ENCODE data around the gene CD83. TPM values are rescaled to one million over a fixed set of nuclear protein-coding genes. Genes with fewer than 3 reads are reported as not detected.

CD83 gene
- total RNA-seq, 1 donor = 1.4 TPM

DNA sequence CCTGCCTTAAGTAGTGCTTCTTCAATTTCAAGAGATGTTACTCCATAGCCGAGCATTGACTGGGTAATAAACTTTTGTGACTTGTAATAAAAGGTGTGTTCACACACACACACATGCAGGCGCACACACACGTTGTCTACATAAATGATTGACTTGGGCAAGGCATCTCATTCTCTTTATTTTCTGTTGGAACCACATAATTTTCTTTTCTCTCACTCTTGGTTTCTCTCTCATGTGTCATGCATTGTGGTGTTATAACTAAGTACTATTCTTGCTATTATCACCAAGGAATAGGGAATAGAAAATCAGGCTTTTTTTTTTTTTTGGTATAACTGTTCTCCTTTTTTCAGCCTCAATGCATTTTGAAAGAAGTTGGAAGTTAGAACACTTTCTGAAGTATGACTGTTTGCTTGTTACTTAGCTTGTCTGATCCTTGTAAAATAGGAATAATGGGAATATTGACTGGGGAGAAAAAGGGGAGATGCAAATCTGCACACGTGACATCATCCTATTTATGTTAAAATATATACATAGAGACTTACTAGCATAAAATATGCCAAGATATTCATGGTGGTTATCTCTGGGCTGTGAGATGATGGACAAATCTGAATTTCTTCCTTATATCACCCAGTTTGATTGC lies 26.1 kb upstream of the CD83 start:
- H3K4me1 ChIP-seq (ENCODE audit: insufficient read depth, low read length) = no peaks in the 10 kb centered on the region
- H3K79me2 ChIP-seq (ENCODE audit: insufficient read depth, low read length) = no peaks in the 10 kb centered on the region
- H3K4me3 ChIP-seq (ENCODE audit: insufficient read depth, low read length) = no peak overlapping the region
- TF ChIP-seq, protein P1, sequence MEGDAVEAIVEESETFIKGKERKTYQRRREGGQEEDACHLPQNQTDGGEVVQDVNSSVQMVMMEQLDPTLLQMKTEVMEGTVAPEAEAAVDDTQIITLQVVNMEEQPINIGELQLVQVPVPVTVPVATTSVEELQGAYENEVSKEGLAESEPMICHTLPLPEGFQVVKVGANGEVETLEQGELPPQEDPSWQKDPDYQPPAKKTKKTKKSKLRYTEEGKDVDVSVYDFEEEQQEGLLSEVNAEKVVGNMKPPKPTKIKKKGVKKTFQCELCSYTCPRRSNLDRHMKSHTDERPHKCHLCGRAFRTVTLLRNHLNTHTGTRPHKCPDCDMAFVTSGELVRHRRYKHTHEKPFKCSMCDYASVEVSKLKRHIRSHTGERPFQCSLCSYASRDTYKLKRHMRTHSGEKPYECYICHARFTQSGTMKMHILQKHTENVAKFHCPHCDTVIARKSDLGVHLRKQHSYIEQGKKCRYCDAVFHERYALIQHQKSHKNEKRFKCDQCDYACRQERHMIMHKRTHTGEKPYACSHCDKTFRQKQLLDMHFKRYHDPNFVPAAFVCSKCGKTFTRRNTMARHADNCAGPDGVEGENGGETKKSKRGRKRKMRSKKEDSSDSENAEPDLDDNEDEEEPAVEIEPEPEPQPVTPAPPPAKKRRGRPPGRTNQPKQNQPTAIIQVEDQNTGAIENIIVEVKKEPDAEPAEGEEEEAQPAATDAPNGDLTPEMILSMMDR (IDR thresholded peaks at IDR 0.05; ENCODE audit: extremely low read depth, low read depth, low read length) = no peak
- no peaks in the 10 kb centered on the region for H3K36me3 ChIP-seq (ENCODE audit: insufficient read depth, low read length)
- H3K9me3 ChIP-seq (ENCODE audit: low read depth, low read length) = no peaks in the 10 kb centered on the region
- H3K27me3 ChIP-seq (ENCODE audit: insufficient read depth, low read length) = peaks cover 14% of the 10 kb centered on the region
- H2AFZ ChIP-seq (ENCODE audit: low read length) = no peak overlapping the region
- no peak for DNase-seq (ENCODE audit: insufficient read length, low spot score, missing footprints)
- no peak overlapping the region for H3K4me2 ChIP-seq (ENCODE audit: insufficient read depth, low read length)
- no peaks in the 10 kb centered on the region for H4K20me1 ChIP-seq (ENCODE audit: insufficient read depth, low read length)
- H3K27ac ChIP-seq (ENCODE audit: low read depth, low read length) = no peak overlapping the region

DNA sequence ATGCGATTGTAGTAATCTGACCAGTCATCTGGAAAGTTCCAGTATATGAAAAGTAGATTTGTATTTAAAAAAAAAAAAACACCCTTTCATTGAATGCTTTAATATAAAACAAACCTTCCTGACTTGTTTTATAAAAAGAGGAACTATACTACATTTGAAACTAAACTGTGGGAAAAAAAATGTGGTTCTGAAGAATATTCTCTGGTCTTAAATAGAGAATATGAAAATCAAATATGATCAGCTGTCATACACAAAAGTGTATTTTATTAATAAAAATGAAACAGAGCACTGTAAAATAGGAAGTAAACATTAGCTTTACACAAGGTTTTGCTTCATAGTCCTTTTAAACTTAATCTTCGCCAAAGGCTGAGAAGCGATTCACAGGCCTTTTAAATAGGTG lies 25.3 kb upstream of the CD83 start:
- Histone ChIP-seq H3K27ac (ENCODE audit: low read depth, low read length) (no peak overlapping the region), H4K20me1 (ENCODE audit: insufficient read depth, low read length) (no peaks in the 10 kb centered on the region), H3K36me3 (ENCODE audit: insufficient read depth, low read length) (no peaks in the 10 kb centered on the region), H3K79me2 (ENCODE audit: insufficient read depth, low read length) (no peaks in the 10 kb centered on the region), H3K9me3 (ENCODE audit: low read depth, low read length) (no peaks in the 10 kb centered on the region), H3K4me1 (ENCODE audit: insufficient read depth, low read length) (no peaks in the 10 kb centered on the region), H3K4me2 (ENCODE audit: insufficient read depth, low read length) (no peak overlapping the region), H2AFZ (ENCODE audit: low read length) (no peak overlapping the region), H3K4me3 (ENCODE audit: insufficient read depth, low read length) (no peak overlapping the region), H3K27me3 (ENCODE audit: insufficient read depth, low read length) (peaks cover 14% of the 10 kb centered on the region)
- DNase-seq (ENCODE audit: insufficient read length, low spot score, missing footprints) = no peak
- TF ChIP-seq, protein P1 (IDR thresholded peaks at IDR 0.05; ENCODE audit: extremely low read depth, low read depth, low read length) = no peak

DNA sequence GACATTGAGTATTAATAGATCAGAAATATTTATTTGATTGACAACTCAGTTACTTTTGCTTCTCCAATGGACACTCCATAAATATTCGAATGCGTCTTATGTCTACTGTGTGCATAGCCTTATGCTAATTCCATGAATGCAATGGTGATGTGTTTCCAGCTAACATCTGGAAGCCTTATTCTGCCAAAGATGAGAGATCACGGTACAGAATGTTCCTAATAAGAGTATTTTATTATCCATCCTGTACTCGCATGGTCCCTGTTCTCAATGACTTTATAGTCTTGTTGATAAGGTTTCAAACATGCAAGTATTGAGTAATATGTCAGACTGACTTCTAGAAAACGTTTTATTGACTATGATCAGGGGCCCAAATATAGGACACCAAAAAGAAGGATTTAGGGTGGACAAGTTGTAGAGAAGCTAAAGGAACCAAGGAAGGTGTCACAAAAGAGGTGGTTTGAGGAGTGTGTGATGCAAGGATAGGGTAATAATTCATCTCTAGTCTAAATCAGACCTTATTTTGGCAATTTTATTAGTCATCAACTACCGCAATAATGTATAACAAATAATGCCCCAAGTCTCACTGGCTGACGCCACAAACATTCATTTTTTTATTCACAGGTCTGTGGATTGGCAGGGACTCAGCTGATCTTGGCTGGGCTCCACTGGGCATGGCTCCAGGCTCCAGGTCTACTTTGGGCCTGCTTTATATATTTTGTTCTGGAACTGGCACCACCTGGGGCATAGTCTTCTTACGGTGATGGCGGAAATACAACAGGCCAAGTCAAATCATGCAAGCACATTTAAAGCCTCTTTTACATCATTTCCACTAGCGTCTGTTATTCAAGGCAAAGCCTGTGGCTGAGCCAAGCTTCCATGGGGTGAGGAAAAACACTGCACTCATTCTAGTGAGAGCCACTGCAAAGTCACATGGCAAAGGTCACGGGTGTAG lies 24.5 kb upstream of the CD83 start:
- H3K9me3 ChIP-seq (ENCODE audit: low read depth, low read length) = no peaks in the 10 kb centered on the region
- TF ChIP-seq, protein P1 (IDR thresholded peaks at IDR 0.05; ENCODE audit: extremely low read depth, low read depth, low read length) = no peak
- H2AFZ ChIP-seq (ENCODE audit: low read length) = no peak overlapping the region
- no peaks in the 10 kb centered on the region for H3K79me2 ChIP-seq (ENCODE audit: insufficient read depth, low read length)
- no peaks in the 10 kb centered on the region for H4K20me1 ChIP-seq (ENCODE audit: insufficient read depth, low read length)
- H3K27me3 ChIP-seq (ENCODE audit: insufficient read depth, low read length) = peaks cover 8% of the 10 kb centered on the region
- no peaks in the 10 kb centered on the region for H3K4me1 ChIP-seq (ENCODE audit: insufficient read depth, low read length)
- no peaks in the 10 kb centered on the region for H3K36me3 ChIP-seq (ENCODE audit: insufficient read depth, low read length)
- H3K4me2 ChIP-seq (ENCODE audit: insufficient read depth, low read length) = no peak overlapping the region
- no peak overlapping the region for H3K4me3 ChIP-seq (ENCODE audit: insufficient read depth, low read length)
- H3K27ac ChIP-seq (ENCODE audit: low read depth, low read length) = no peak overlapping the region
- DNase-seq (ENCODE audit: insufficient read length, low spot score, missing footprints) = no peak

DNA sequence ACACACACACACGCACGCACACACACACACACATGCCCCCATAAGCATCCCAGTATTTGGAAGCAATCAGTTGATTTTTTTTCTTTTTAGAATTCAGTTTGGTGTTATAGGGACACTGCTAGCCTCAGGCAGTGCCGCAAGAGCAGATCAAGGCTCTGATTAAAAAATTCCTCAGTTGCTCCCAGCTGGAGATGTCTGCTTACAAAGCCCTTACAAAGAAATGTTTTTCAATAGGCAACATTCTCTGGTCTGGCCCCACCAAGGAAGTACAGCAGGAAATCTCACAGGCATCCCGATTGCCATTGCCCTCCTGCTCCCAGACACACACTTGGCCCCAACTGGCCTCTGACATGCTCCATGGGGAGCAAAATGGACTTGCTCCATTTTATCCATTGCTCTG lies 22.9 kb upstream of the CD83 start:
- no peaks in the 10 kb centered on the region for H3K36me3 ChIP-seq (ENCODE audit: insufficient read depth, low read length)
- DNase-seq (ENCODE audit: insufficient read length, low spot score, missing footprints) = no peak
- no peaks in the 10 kb centered on the region for H3K27me3 ChIP-seq (ENCODE audit: insufficient read depth, low read length)
- no peak overlapping the region for H3K27ac ChIP-seq (ENCODE audit: low read depth, low read length)
- no peak overlapping the region for H2AFZ ChIP-seq (ENCODE audit: low read length)
- TF ChIP-seq, protein P1 (IDR thresholded peaks at IDR 0.05; ENCODE audit: extremely low read depth, low read depth, low read length) = no peak
- H3K4me3 ChIP-seq (ENCODE audit: insufficient read depth, low read length) = no peak overlapping the region
- H3K79me2 ChIP-seq (ENCODE audit: insufficient read depth, low read length) = no peaks in the 10 kb centered on the region
- H3K4me1 ChIP-seq (ENCODE audit: insufficient read depth, low read length) = no peaks in the 10 kb centered on the region
- H3K4me2 ChIP-seq (ENCODE audit: insufficient read depth, low read length) = no peak overlapping the region
- H4K20me1 ChIP-seq (ENCODE audit: insufficient read depth, low read length) = no peaks in the 10 kb centered on the region
- no peaks in the 10 kb centered on the region for H3K9me3 ChIP-seq (ENCODE audit: low read depth, low read length)

All from osteoblast (primary cell).